ENCODE data around the gene KRTAP22-2.

Gene KRTAP22-2

GRCh38 chr21:30561957-30562356 lies 28.2 kb downstream of the KRTAP22-2 start:
- DNase-seq: no peak

- DNase-seq: no peak
These were observed 28.8 kb downstream of the KRTAP22-2 start, which contains the start of gene KRTAP19-7 for GRCh38 chr21:30561264-30561895. KRTAP19-7 (minus strand) TSS chr21:30561314; CDS start chr21:30561289, 25 bp downstream.

GRCh38 chr21:30555095-30555494 lies 35.1 kb downstream of the KRTAP22-2 start:
- no peak for DNase-seq

DNA sequence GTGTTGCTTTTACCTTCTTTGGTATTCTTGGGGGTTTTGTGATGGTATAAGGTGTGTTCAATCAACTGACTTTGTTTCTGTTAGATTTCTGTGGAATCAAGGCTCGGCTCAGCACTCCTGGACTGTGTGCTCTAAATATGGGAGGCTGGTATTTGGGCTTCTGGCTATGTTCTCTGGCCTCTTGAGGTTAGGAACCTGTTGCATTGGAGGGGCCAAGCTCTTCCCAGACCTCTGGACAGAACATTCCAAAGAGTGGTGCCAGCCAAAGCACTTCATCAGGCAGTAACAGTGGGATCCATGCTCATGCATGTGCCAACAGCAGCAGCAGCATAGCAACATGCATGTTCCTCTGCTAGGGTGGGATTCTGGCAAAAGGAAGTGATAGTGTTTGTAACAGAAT lies 37.4 kb downstream of the KRTAP22-2 start:
- no peak for DNase-seq

GRCh38 chr21:30541764-30542163 lies 48.4 kb downstream of the KRTAP22-2 start, which contains the start of gene KRTAP19-6:
KRTAP19-6 (minus strand) TSS chr21:30541864; CDS start chr21:30541833, 31 bp downstream.
- no peak for DNase-seq

Data from NCI-H2107 (cell line).